HG03378 (cell line): ENCODE results near the gene TIAL1.
"Not testable (repeated sequence)": the region's sequence is repeated elsewhere in the genome, so short reads cannot be mapped to it uniquely, and the experiment has no call there.

Experiments
- ATAC-seq: cut with Tn5 transposase; IDR thresholded peaks from one replicate; pipeline ENCODE4 v1.9.1; 2021; ENCODE audit warnings: mild to moderate bottlenecking, moderate library complexity; ENCODE audit not compliant: unreplicated experiment

TIAL1 gene

GRCh38 chr10:119596537-119597404, at the start of gene TIAL1:
Gene TIAL1, minus strand, starts transcription at chr10:119596964. Its CDS starts 499 bp downstream, at chr10:119596465.
- peak; percentile 86 for ATAC-seq

- ATAC-seq: no peak
Measured at GRCh38 chr10:119644994-119645393, 48.2 kb upstream of the TIAL1 start.

- ATAC-seq: no peak
Measured at GRCh38 chr10:119644205-119644814, 47.5 kb upstream of the TIAL1 start.

- ATAC-seq: no peak
Measured at GRCh38 chr10:119643306-119644204, 46.8 kb upstream of the TIAL1 start.

GRCh38 chr10:119642556-119643111, 45.9 kb upstream of the TIAL1 start:
- no peak for ATAC-seq

GRCh38 chr10:119640875-119641526, 44.2 kb upstream of the TIAL1 start:
- no peak for ATAC-seq

GRCh38 chr10:119640384-119640783, 43.6 kb upstream of the TIAL1 start:
- ATAC-seq: no peak

- no peak for ATAC-seq
Measured at GRCh38 chr10:119638982-119639381, 42.2 kb upstream of the TIAL1 start.

GRCh38 chr10:119637631-119638030, 40.9 kb upstream of the TIAL1 start:
- no peak for ATAC-seq

- ATAC-seq: no peak
Measured at GRCh38 chr10:119634219-119634544, 37.4 kb upstream of the TIAL1 start.

- ATAC-seq: no peak
Measured at GRCh38 chr10:119633538-119634218, 36.9 kb upstream of the TIAL1 start.

- no peak for ATAC-seq
Measured at GRCh38 chr10:119630300-119630699, 33.5 kb upstream of the TIAL1 start.

- no peak for ATAC-seq
Measured at GRCh38 chr10:119625570-119626280, 29.0 kb upstream of the TIAL1 start.

- no peak for ATAC-seq
Measured at GRCh38 chr10:119621078-119621384, 24.3 kb upstream of the TIAL1 start.

GRCh38 chr10:119620241-119621077, 23.7 kb upstream of the TIAL1 start:
- ATAC-seq: no peak

- ATAC-seq: not testable (repeated sequence)
Measured at GRCh38 chr10:119619811-119620210, 23.0 kb upstream of the TIAL1 start.

- no peak for ATAC-seq
Measured at GRCh38 chr10:119619215-119619614, 22.5 kb upstream of the TIAL1 start.

GRCh38 chr10:119616882-119617570, 20.3 kb upstream of the TIAL1 start:
- no peak for ATAC-seq
